ENCODE data around the gene CORO1C.
"Not testable (repeated sequence)": the region's sequence is repeated elsewhere in the genome, so short reads cannot be mapped to it uniquely, and the experiment has no call there.

CORO1C gene

GRCh38 chr12:108752387-108752786, 21.1 kb upstream of the CORO1C start:
- no peak for DNase-seq

GRCh38 chr12:108751821-108752220, 20.5 kb upstream of the CORO1C start:
- DNase-seq = no peak

GRCh38 chr12:108751003-108751402, 19.7 kb upstream of the CORO1C start:
- not testable (repeated sequence) for DNase-seq

- no peak for DNase-seq
Observed at GRCh38 chr12:108750526-108750925, 19.2 kb upstream of the CORO1C start.

GRCh38 chr12:108747563-108747962, 16.2 kb upstream of the CORO1C start:
- no peak for DNase-seq

GRCh38 chr12:108745641-108746040, 14.3 kb upstream of the CORO1C start:
- DNase-seq = no peak

GRCh38 chr12:108744021-108744897, 12.9 kb upstream of the CORO1C start:
- DNase-seq = no peak

- no peak for DNase-seq
Observed at GRCh38 chr12:108738170-108738569, 6.9 kb upstream of the CORO1C start.

GRCh38 chr12:108735855-108736254, 4.5 kb upstream of the CORO1C start:
- no peak for DNase-seq

- no peak for DNase-seq
Observed at GRCh38 chr12:108734200-108734906, 3.0 kb upstream of the CORO1C start.

GRCh38 chr12:108733230-108733531, 1.9 kb upstream of the CORO1C start:
- not testable (repeated sequence) for DNase-seq

- DNase-seq = no peak
Observed at GRCh38 chr12:108732489-108733229, 1.3 kb upstream of the CORO1C start.

GRCh38 chr12:108731866-108732461, 646 bp upstream of the CORO1C start:
- DNase-seq = peak; percentile 97

GRCh38 chr12:108730365-108731104, 783 bp downstream of the CORO1C start:
- DNase-seq = peak; percentile 61

- DNase-seq = no peak
Observed at GRCh38 chr12:108729612-108730364, 1.5 kb downstream of the CORO1C start.

- DNase-seq = no peak
Observed at GRCh38 chr12:108728820-108729611, 2.3 kb downstream of the CORO1C start.

GRCh38 chr12:108727868-108728735, 3.2 kb downstream of the CORO1C start:
- DNase-seq = no peak

GRCh38 chr12:108727161-108727560, 4.2 kb downstream of the CORO1C start:
- no peak for DNase-seq

GRCh38 chr12:108724890-108725151, 6.5 kb downstream of the CORO1C start:
- DNase-seq = no peak

All from NCI-H1417 treated with DMSO at 0.1 percent for 48 hours (cell line).